HepG2 (cell line): Measurements from ENCODE around the gene CES2.

Experiments
- EP300 ChIP-seq, 3 experiments: sonication (generic) in 1 of 3; formaldehyde crosslinking in 1 of 3; IDR thresholded peaks; 2 replicates each; pipeline versions ENCODE4 v1.5.1 to v1.6.1; 2011 to 2020; ENCODE audit warnings: low read depth in 2 of 3, low read length in 2 of 3, borderline replicate concordance in 1 of 3, improper control_type of control experiment in 1 of 3, mild to moderate bottlenecking in 1 of 3, missing genetic modification reagents in 1 of 3, moderate library complexity in 1 of 3
- FOSL1 ChIP-seq: sonication (generic); formaldehyde crosslinking; IDR thresholded peaks from 2 replicates; pipeline ENCODE4 v1.9.0; 2021; ENCODE audit warnings: missing genetic modification reagents, borderline replicate concordance
- POLR2AphosphoS2 ChIP-seq: IDR thresholded peaks from 2 replicates; pipeline ENCODE4 v1.6.1; 2011; ENCODE audit warnings: low read depth, low read length, improper control_type of control experiment
- ZNF354B ChIP-seq: sonication (generic); formaldehyde crosslinking; IDR thresholded peaks from 2 replicates; pipeline ENCODE4 v1.8.0; 2022; ENCODE audit warnings: mild to moderate bottlenecking, missing genetic modification reagents
- TF ChIP-seq, protein P1 (sequence below): sonication (generic); formaldehyde crosslinking; IDR thresholded peaks from 2 replicates; pipeline ENCODE4 v1.4.0; 2020; ENCODE audit warnings: missing genetic modification reagents, borderline replicate concordance
- TF ChIP-seq, protein P2 (sequence below): sonication (generic); formaldehyde crosslinking; IDR thresholded peaks from 2 replicates; pipeline ENCODE4 v1.4.0; 2020; ENCODE audit warnings: missing genetic modification reagents, borderline replicate concordance

DNA sequence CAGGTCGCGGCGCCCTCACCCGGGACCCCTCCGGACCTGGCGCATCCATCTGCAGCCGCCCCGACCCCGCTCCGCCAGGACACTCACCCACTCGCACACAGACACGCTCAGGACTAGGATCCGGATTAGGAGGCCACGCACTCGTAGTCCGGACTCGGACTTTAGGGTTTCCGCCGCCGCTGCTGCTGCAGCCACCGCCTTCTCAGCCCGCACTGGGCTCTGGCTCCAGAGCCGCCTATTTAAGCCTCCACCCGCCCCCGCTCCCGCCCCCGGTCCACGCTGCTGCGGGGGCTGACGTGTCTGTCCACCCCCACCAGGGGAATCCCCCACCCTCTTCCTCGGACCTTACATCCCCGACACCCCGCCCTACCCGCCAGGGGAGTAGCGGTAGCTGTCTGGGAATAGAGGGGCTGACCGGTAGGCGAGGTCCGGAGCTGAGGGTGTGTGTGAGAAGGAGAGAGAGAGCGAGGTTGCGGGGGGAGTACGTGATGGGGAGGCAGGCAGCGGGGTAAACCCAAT is 9.9 kb upstream of the CES2 start, which contains the start of gene RRAD:
- TF ChIP-seq ZNF354B, result no peak
- TF ChIP-seq EP300 (IDR thresholded peaks at IDR 0.05; ENCODE audit: low read depth in 2 of 2, low read length in 2 of 2), result no peak
- TF ChIP-seq EP300 (CRISPR knock-in tag; IDR thresholded peaks at IDR 0.05; ENCODE audit: borderline replicate concordance), result no peak
- no peak for TF ChIP-seq FOSL1
- TF ChIP-seq, protein P1, sequence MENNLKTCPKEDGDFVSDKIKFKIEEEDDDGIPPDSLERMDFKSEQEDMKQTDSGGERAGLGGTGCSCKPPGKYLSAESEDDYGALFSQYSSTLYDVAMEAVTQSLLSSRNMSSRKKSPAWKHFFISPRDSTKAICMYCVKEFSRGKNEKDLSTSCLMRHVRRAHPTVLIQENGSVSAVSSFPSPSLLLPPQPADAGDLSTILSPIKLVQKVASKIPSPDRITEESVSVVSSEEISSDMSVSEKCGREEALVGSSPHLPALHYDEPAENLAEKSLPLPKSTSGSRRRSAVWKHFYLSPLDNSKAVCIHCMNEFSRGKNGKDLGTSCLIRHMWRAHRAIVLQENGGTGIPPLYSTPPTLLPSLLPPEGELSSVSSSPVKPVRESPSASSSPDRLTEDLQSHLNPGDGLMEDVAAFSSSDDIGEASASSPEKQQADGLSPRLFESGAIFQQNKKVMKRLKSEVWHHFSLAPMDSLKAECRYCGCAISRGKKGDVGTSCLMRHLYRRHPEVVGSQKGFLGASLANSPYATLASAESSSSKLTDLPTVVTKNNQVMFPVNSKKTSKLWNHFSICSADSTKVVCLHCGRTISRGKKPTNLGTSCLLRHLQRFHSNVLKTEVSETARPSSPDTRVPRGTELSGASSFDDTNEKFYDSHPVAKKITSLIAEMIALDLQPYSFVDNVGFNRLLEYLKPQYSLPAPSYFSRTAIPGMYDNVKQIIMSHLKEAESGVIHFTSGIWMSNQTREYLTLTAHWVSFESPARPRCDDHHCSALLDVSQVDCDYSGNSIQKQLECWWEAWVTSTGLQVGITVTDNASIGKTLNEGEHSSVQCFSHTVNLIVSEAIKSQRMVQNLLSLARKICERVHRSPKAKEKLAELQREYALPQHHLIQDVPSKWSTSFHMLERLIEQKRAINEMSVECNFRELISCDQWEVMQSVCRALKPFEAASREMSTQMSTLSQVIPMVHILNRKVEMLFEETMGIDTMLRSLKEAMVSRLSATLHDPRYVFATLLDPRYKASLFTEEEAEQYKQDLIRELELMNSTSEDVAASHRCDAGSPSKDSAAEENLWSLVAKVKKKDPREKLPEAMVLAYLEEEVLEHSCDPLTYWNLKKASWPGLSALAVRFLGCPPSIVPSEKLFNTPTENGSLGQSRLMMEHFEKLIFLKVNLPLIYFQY (CRISPR knock-in tag), result no peak
- no peak for TF ChIP-seq POLR2AphosphoS2
- TF ChIP-seq, protein P2, sequence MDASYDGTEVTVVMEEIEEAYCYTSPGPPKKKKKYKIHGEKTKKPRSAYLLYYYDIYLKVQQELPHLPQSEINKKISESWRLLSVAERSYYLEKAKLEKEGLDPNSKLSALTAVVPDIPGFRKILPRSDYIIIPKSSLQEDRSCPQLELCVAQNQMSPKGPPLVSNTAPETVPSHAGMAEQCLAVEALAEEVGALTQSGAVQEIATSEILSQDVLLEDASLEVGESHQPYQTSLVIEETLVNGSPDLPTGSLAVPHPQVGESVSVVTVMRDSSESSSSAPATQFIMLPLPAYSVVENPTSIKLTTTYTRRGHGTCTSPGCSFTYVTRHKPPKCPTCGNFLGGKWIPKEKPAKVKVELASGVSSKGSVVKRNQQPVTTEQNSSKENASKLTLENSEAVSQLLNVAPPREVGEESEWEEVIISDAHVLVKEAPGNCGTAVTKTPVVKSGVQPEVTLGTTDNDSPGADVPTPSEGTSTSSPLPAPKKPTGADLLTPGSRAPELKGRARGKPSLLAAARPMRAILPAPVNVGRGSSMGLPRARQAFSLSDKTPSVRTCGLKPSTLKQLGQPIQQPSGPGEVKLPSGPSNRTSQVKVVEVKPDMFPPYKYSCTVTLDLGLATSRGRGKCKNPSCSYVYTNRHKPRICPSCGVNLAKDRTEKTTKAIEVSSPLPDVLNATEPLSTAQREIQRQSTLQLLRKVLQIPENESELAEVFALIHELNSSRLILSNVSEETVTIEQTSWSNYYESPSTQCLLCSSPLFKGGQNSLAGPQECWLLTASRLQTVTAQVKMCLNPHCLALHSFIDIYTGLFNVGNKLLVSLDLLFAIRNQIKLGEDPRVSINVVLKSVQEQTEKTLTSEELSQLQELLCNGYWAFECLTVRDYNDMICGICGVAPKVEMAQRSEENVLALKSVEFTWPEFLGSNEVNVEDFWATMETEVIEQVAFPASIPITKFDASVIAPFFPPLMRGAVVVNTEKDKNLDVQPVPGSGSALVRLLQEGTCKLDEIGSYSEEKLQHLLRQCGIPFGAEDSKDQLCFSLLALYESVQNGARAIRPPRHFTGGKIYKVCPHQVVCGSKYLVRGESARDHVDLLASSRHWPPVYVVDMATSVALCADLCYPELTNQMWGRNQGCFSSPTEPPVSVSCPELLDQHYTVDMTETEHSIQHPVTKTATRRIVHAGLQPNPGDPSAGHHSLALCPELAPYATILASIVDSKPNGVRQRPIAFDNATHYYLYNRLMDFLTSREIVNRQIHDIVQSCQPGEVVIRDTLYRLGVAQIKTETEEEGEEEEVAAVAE (CRISPR knock-in tag), result no peak
